Neural crest cell (in vitro differentiated cells): Measurements from ENCODE around the gene PRRX2. TPM values are rescaled to one million over a fixed set of nuclear protein-coding genes. Genes with fewer than 3 reads are reported as not detected.

ENCODE experiments used
- DNase-seq: peaks from one replicate; pipeline ENCODE4 v3.0.0; 2021; ENCODE audit warnings: low read depth, mixed read lengths, low spot score
- H3K27ac Mint-ChIP-seq: one replicate; pipeline ENCODE4 v1.8.0; 2021; ENCODE audit warnings: mild to moderate bottlenecking, mixed read lengths; ENCODE audit not compliant: unreplicated experiment
- H3K27me3 Mint-ChIP-seq: 2 replicates; pipeline ENCODE4 v1.8.0; 2021; ENCODE audit warnings: low read depth, mild to moderate bottlenecking, mixed read lengths
- H3K36me3 Mint-ChIP-seq: 2 replicates; pipeline ENCODE4 v1.8.0; 2021; ENCODE audit warnings: low read depth, mild to moderate bottlenecking, mixed read lengths
- H3K4me1 Mint-ChIP-seq: 2 replicates; pipeline ENCODE4 v1.8.0; 2021; ENCODE audit warnings: mixed read lengths
- H3K4me3 Mint-ChIP-seq: one replicate; pipeline ENCODE4 v1.8.0; 2021; ENCODE audit warnings: mild to moderate bottlenecking, mixed read lengths
- H3K9me3 Mint-ChIP-seq: 2 replicates; pipeline ENCODE4 v1.8.0; 2021; ENCODE audit warnings: mixed read lengths
- total RNA-seq: library from RNA; stranded (reverse); gene quantifications from 2 replicates; pipeline ENCODE4 v1.2.1, GENCODE V29; 2021
- TF ChIP-seq, protein P1 (sequence below): fragments of 200-600 bp; sonication (generic); conservative IDR thresholded peaks from 2 replicates; pipeline ENCODE4 v1.5.0; 2021; ENCODE audit warnings: antibody characterized with exemption, mild to moderate bottlenecking

Gene PRRX2
- total RNA-seq, 1 donor from 2014 or later = 0.65 TPM

DNA sequence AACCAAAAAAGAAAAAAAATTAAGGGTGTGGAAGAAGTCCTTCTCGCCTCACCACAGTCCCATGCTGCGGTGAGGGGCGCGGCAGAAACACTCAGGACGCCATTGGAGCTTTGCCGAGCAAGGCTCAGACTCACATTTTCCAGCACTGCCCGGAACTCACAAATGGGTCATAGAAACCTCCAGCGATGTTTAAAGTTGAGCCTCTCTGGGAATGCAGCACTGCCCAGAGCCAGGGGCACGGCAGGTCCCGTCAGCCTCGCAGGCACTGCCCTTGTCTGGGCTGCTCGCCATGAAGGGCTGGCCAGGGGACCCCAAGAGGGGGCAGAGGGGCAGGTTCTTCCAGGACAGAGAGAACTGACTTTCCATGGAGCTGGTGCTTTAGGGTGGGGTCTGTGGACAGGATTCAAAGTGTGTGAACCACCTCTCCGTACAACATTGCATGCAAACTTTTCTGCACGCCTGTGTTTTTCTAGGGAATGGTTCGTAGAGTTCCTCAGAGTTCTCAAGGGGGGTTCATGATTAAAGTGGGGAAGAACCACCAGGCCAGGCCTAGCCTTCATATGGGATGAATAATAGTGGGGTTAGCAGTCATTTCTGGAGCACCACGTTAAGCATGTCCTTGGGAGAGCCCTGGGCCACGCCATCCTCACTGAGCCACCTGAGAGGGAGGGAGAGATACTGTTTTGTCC lies 38.4 kb downstream of the PRRX2 start:
- peaks cover 8% of the 10 kb centered on the region for H3K4me1 Mint-ChIP-seq

DNA sequence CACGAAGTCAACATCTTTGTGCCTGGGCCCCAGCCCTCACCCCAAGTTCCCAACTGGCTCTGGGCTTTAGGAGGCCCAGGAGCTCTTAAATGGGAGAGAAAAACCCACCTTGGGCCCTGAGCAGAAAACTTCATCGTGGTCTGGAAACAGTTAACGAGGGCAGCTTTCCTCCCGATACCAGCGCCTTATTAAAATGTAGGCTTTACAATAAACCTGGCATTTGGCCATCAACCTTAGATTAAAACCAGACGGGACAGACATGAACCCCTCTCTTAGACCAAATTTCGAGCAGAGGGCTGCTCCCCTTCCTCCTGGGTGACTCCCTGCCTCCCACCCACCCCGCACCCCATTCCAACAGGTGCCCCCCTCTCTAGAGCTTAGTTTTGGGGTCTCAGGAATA lies 39.4 kb downstream of the PRRX2 start:
- no peak for DNase-seq
- Mint-ChIP-seq H3K4me3 (no peak overlapping the region), H3K27me3 (peaks cover 16% of the 10 kb centered on the region), H3K27ac (no peak overlapping the region), H3K9me3 (no peaks in the 10 kb centered on the region), H3K36me3 (no peaks in the 10 kb centered on the region), H3K4me1 (peaks cover 9% of the 10 kb centered on the region)
- TF ChIP-seq, protein P1, sequence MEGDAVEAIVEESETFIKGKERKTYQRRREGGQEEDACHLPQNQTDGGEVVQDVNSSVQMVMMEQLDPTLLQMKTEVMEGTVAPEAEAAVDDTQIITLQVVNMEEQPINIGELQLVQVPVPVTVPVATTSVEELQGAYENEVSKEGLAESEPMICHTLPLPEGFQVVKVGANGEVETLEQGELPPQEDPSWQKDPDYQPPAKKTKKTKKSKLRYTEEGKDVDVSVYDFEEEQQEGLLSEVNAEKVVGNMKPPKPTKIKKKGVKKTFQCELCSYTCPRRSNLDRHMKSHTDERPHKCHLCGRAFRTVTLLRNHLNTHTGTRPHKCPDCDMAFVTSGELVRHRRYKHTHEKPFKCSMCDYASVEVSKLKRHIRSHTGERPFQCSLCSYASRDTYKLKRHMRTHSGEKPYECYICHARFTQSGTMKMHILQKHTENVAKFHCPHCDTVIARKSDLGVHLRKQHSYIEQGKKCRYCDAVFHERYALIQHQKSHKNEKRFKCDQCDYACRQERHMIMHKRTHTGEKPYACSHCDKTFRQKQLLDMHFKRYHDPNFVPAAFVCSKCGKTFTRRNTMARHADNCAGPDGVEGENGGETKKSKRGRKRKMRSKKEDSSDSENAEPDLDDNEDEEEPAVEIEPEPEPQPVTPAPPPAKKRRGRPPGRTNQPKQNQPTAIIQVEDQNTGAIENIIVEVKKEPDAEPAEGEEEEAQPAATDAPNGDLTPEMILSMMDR = no peak

More for the DNA sequence above, 38.4 kb downstream of the PRRX2 start:
- Mint-ChIP-seq H3K9me3 (no peaks in the 10 kb centered on the region), H3K27me3 (peaks cover 25% of the 10 kb centered on the region), H3K4me3 (no peak overlapping the region), H3K27ac (no peak overlapping the region), H3K36me3 (no peaks in the 10 kb centered on the region)
- TF ChIP-seq, protein P1 = no peak
- no peak for DNase-seq

DNA sequence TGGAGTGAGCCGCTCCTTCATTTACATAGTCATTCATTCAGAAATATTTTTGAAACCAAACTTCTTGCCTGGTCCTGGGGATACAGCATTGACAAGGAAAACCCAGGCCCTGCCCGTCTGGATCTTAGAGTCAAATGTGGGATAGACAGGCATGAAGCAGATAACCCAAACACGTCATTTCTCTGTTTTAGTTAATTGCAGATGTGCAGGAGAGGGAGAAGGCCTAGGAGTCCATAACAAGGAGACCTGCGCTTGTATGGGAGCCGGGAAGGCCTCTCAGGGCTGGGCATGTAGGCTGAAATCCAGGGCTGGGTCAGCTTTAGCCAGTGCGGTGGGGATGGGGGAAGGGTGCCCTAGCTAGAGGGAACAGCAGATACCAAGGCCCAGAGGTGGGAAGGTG lies 43.3 kb downstream of the PRRX2 start:
- Mint-ChIP-seq H3K4me1 (peaks cover 24% of the 10 kb centered on the region), H3K36me3 (no peaks in the 10 kb centered on the region), H3K9me3 (no peaks in the 10 kb centered on the region), H3K27me3 (peaks cover 2% of the 10 kb centered on the region), H3K4me3 (no peak overlapping the region), H3K27ac (no peak overlapping the region)
- DNase-seq = no peak
- TF ChIP-seq, protein P1 = no peak

DNA sequence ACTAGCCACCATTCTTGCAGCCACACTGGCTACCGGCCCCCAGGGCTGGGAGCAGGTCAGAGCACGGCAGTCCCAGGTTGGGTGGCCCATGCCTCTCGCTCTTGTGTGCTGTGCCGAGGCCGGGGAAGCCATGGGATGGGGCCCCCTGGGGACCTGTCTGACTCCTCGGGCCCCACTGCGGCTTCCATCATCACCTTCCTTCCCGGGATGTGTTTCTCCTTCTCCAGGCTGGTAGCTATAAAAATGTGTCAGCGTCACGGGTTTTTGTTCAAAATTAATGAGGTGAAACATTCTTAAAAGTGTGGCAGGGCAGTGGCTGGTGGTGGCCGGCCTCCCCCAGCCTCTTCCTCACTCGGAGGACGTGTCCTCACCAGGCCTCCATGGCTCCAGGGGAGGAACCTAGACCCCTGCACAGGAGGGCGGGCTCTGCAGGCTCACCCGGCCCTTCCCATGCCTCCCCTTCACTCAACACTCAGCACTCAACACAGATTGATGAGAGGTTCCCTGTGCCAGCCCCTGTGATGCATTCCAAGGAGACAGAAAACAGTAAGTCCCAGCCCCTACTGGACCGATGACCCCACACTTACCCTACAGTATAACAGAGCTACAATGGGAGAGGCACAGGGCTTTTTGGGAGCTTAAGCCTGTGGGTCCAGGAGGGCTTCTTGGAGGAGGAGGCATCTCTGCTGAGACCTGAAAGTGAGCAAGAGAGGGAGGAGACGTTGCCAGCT lies 44.2 kb downstream of the PRRX2 start:
- TF ChIP-seq, protein P1 = no peak
- H3K27me3 Mint-ChIP-seq = no peaks in the 10 kb centered on the region
- H3K9me3 Mint-ChIP-seq = no peaks in the 10 kb centered on the region
- no peak for DNase-seq
- no peaks in the 10 kb centered on the region for H3K36me3 Mint-ChIP-seq
- H3K4me3 Mint-ChIP-seq = no peak overlapping the region
- peaks cover 24% of the 10 kb centered on the region for H3K4me1 Mint-ChIP-seq
- H3K27ac Mint-ChIP-seq = no peak overlapping the region

DNA sequence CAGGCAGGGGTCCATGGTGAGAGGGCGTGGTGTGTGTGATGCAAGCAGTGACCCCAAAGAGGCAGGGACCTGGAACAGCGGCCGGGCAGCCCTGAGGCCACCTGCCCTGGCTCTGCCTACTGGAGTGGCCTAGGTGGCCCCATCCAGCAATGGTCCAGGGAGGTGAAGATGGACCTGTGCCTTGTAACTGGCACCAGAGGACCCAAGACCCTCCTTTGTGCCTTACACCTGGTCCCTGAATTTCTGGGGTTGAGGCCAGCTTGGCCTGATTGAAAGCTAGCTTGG lies 44.7 kb downstream of the PRRX2 start:
- Mint-ChIP-seq H3K27ac (no peak overlapping the region), H3K36me3 (no peaks in the 10 kb centered on the region), H3K4me3 (no peak overlapping the region)

More for the DNA sequence above, 44.7 kb downstream of the PRRX2 start:
- Mint-ChIP-seq H3K27me3 (no peaks in the 10 kb centered on the region), H3K4me1 (peaks cover 24% of the 10 kb centered on the region), H3K9me3 (no peaks in the 10 kb centered on the region)
- TF ChIP-seq, protein P1 = no peak
- DNase-seq = no peak
